OCI-LY1 (cell line): Measurements from ENCODE around the gene ATP8A2.

Experiments used
- H2AFZ ChIP-seq: fragments of 200-600 bp; sonication (generic), shearing (Covaris generic); 2 replicates; pipeline ENCODE4 v1.6.0; 2014; ENCODE audit warnings: antibody characterized with exemption, mild to moderate bottlenecking, low read length
- H3F3A ChIP-seq: fragments of 200-600 bp; sonication (generic), shearing (Covaris generic); 2 replicates; pipeline ENCODE4 v1.6.0; 2014; ENCODE audit warnings: mild to moderate bottlenecking, antibody characterized with exemption, low read length, moderate library complexity; ENCODE audit not compliant: insufficient read depth
- H3K27ac ChIP-seq: fragments of 200-600 bp; sonication (generic); 2 replicates; pipeline ENCODE4 v1.5.1; 2014; ENCODE audit warnings: low read length, mixed run types, mild to moderate bottlenecking, low read depth; ENCODE audit not compliant: poor library complexity, severe bottlenecking
- H3K27me3 ChIP-seq: fragments of 200-600 bp; sonication (generic); 2 replicates; pipeline ENCODE4 v1.6.0; 2014; ENCODE audit warnings: antibody characterized with exemption, mild to moderate bottlenecking, low read length, moderate library complexity; ENCODE audit not compliant: insufficient read depth
- H3K36me3 ChIP-seq: fragments of 200-600 bp; sonication (generic); 2 replicates; pipeline ENCODE4 v1.6.1; 2014; ENCODE audit warnings: mild to moderate bottlenecking, antibody characterized with exemption, low read length, moderate library complexity, mixed read lengths; ENCODE audit not compliant: insufficient read depth
- H3K4me1 ChIP-seq: fragments of 200-600 bp; sonication (generic); 2 replicates; pipeline ENCODE4 v1.5.1; 2014; ENCODE audit warnings: mild to moderate bottlenecking, low read length, moderate library complexity; ENCODE audit not compliant: insufficient read depth, severe bottlenecking
- H3K4me2 ChIP-seq: fragments of 200-600 bp; sonication (generic), shearing (Covaris generic); 2 replicates; pipeline ENCODE4 v1.6.1; 2014; ENCODE audit warnings: low read length
- H3K4me3 ChIP-seq: fragments of 200-600 bp; sonication (generic); 2 replicates; pipeline ENCODE4 v1.5.1; 2014; ENCODE audit warnings: low read length, low read depth, mild to moderate bottlenecking, mixed read lengths; ENCODE audit not compliant: poor library complexity, severe bottlenecking
- H3K79me2 ChIP-seq: fragments of 200-600 bp; shearing (Covaris generic); 2 replicates; pipeline ENCODE4 v1.6.1; 2016; ENCODE audit warnings: mixed run types, low read length, mixed read lengths; ENCODE audit not compliant: insufficient read depth
- H3K9ac ChIP-seq: fragments of 200-600 bp; sonication (generic), shearing (Covaris generic); 2 replicates; pipeline ENCODE4 v1.6.1; 2014; ENCODE audit warnings: mild to moderate bottlenecking, low read length, mixed read lengths
- H3K9me2 ChIP-seq: fragments of 200-600 bp; sonication (generic), shearing (Covaris generic); 2 replicates; pipeline ENCODE4 v1.6.1; 2014; ENCODE audit warnings: low read depth, mild to moderate bottlenecking, low read length, mixed read lengths
- H3K9me3 ChIP-seq: fragments of 200-600 bp; shearing (Covaris generic); 2 replicates; pipeline ENCODE4 v1.6.1; 2014; ENCODE audit warnings: low read length, mixed read lengths
- H4K20me1 ChIP-seq: fragments of 200-600 bp; sonication (generic), shearing (Covaris generic); 2 replicates; pipeline ENCODE4 v1.6.0; 2016; ENCODE audit warnings: mild to moderate bottlenecking, low read length; ENCODE audit not compliant: insufficient read depth
- EZH2 ChIP-seq: fragments of 200-600 bp; sonication (generic), shearing (Covaris generic); IDR thresholded peaks from 2 replicates; pipeline ENCODE4 v1.8.0; 2017; ENCODE audit warnings: borderline replicate concordance, mixed run types, mild to moderate bottlenecking, antibody characterized with exemption, low read length, moderate library complexity, mixed read lengths
- TF ChIP-seq, protein P1 (sequence below): fragments of 200-600 bp; sonication (generic), shearing (Covaris generic); IDR thresholded peaks from 2 replicates; pipeline ENCODE4 v1.5.1; 2017; ENCODE audit warnings: mild to moderate bottlenecking, antibody characterized with exemption, low read length, moderate library complexity, mixed read lengths

The ATP8A2 gene

DNA sequence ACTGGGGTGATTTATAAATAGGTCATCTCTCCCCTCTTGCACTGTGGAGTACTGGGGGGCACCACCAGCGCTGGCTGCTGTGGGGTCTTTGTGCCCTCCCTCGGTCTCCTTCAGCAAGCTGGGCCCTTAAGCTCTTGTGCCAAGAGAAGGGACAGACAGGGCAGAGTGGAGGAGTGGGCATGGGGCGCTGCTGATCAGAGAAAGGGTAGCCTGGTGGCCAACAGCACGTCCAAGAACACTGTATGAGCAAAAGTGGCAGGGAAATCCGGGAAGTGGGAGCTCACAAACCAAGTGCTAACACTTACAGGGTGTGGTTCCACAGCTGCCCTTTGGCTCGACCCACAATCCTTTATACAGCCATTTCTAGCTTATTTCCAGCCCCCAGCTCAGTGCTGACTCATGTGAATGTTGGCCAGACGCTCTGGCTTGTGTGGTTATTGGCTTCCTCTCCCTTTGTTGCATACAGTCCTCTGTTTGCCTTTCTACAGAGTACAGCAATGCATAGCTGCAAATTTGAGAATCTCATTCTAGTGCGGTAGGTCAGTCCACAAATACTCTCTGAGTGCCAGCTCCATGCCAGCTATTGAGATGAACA is 381.3 kb downstream of the ATP8A2 start:
- TF ChIP-seq, protein P1, sequence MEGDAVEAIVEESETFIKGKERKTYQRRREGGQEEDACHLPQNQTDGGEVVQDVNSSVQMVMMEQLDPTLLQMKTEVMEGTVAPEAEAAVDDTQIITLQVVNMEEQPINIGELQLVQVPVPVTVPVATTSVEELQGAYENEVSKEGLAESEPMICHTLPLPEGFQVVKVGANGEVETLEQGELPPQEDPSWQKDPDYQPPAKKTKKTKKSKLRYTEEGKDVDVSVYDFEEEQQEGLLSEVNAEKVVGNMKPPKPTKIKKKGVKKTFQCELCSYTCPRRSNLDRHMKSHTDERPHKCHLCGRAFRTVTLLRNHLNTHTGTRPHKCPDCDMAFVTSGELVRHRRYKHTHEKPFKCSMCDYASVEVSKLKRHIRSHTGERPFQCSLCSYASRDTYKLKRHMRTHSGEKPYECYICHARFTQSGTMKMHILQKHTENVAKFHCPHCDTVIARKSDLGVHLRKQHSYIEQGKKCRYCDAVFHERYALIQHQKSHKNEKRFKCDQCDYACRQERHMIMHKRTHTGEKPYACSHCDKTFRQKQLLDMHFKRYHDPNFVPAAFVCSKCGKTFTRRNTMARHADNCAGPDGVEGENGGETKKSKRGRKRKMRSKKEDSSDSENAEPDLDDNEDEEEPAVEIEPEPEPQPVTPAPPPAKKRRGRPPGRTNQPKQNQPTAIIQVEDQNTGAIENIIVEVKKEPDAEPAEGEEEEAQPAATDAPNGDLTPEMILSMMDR, result no peak
- TF ChIP-seq EZH2, result no peak
- H3K79me2 ChIP-seq, result no peaks in the 10 kb centered on the region
- H3F3A ChIP-seq, result no peaks in the 10 kb centered on the region
- H3K9ac ChIP-seq, result no peak overlapping the region
- no peaks in the 10 kb centered on the region for H4K20me1 ChIP-seq
- no peaks in the 10 kb centered on the region for H3K9me2 ChIP-seq
- H3K27ac ChIP-seq, result no peak overlapping the region
- H3K4me1 ChIP-seq, result no peaks in the 10 kb centered on the region
- no peak overlapping the region for H3K4me3 ChIP-seq
- H2AFZ ChIP-seq, result no peak overlapping the region
- H3K36me3 ChIP-seq, result no peaks in the 10 kb centered on the region
- H3K4me2 ChIP-seq, result no peak overlapping the region
- H3K9me3 ChIP-seq, result no peaks in the 10 kb centered on the region
- H3K27me3 ChIP-seq, result no peaks in the 10 kb centered on the region

DNA sequence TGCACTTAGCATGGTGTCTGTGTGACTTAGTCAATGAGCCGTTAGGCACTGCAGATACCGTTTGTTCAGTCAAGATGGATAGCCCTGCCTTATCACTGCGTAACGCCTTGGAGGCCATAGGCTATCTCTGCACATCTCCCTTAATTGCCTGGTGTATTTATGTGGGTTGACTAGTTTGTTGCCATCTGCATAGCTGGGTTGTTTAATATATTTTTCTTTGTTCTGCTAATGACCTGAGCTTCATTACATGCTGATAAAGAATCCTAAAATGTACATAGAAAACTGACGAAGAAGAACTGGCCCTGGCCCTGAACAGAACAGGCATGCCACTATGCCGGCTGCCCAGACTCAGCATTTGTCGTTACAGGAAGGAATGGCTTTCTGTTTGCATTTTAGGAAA is 382.2 kb downstream of the ATP8A2 start:
- Histone ChIP-seq H3K9me3 (no peaks in the 10 kb centered on the region), H3K79me2 (no peaks in the 10 kb centered on the region), H3K4me3 (no peak overlapping the region), H2AFZ (no peak overlapping the region), H3F3A (no peaks in the 10 kb centered on the region), H4K20me1 (no peaks in the 10 kb centered on the region), H3K27me3 (no peaks in the 10 kb centered on the region), H3K9ac (no peak overlapping the region), H3K27ac (no peak overlapping the region), H3K9me2 (no peaks in the 10 kb centered on the region), H3K4me1 (no peaks in the 10 kb centered on the region), H3K36me3 (no peaks in the 10 kb centered on the region), H3K4me2 (no peak overlapping the region)
- TF ChIP-seq EZH2, result no peak
- TF ChIP-seq, protein P1, result no peak

DNA sequence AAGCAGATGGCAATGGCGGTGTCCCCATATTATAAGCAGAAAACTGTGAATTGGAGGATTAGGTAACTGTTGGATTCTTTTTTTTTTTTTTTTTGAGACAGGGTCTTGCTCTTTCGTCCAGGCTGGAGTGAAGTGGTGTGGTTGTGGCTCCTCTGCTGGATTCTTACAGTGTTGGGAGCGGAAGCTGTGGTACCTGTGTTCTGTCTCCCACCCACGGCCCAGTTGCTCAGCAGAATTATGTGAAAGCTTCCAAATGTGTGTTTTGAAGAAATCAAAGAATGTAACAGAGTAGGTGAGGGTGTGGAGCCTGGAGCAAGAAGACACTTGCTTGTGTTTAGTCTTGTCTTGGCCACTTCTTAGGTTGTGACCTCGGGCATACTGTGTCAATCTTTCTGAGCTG is 384.5 kb downstream of the ATP8A2 start:
- Histone ChIP-seq H3K9ac (no peak overlapping the region), H2AFZ (no peak overlapping the region)

DNA sequence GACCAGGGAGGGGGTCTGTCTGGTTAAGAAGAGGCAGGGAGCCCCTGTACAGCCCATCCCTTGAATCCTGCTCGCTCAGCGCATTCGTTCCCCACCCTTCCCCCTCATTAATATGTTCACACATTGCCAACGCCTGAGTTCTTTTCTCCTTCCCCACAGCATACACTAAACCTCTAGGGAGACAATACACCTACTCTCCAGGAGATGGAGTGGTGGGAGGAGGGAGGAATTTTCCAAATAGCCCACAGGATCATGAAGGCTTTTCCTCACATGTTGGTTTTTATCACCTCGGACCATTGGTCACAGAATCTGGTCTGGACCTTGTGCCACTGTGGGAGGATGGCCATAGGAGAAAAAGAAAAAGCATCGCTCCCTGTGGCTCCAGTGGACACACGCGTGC is 385.1 kb downstream of the ATP8A2 start:
- H3K9me3 ChIP-seq, result no peaks in the 10 kb centered on the region
- no peaks in the 10 kb centered on the region for H3K9me2 ChIP-seq
- H3K79me2 ChIP-seq, result no peaks in the 10 kb centered on the region
- no peaks in the 10 kb centered on the region for H3F3A ChIP-seq
- H4K20me1 ChIP-seq, result no peaks in the 10 kb centered on the region
- TF ChIP-seq EZH2, result no peak
- TF ChIP-seq, protein P1, result no peak
- no peaks in the 10 kb centered on the region for H3K27me3 ChIP-seq
- no peak overlapping the region for H3K4me2 ChIP-seq
- H2AFZ ChIP-seq, result no peak overlapping the region
- no peak overlapping the region for H3K4me3 ChIP-seq
- no peaks in the 10 kb centered on the region for H3K36me3 ChIP-seq
- H3K27ac ChIP-seq, result no peak overlapping the region
- no peak overlapping the region for H3K9ac ChIP-seq
- H3K4me1 ChIP-seq, result no peaks in the 10 kb centered on the region

More for the DNA sequence above, 384.5 kb downstream of the ATP8A2 start:
- no peak overlapping the region for H3K27ac ChIP-seq
- no peaks in the 10 kb centered on the region for H4K20me1 ChIP-seq
- no peak overlapping the region for H3K4me3 ChIP-seq
- H3F3A ChIP-seq, result no peaks in the 10 kb centered on the region
- H3K79me2 ChIP-seq, result no peaks in the 10 kb centered on the region
- no peak for TF ChIP-seq EZH2
- H3K27me3 ChIP-seq, result no peaks in the 10 kb centered on the region
- H3K4me1 ChIP-seq, result no peaks in the 10 kb centered on the region
- H3K9me3 ChIP-seq, result no peaks in the 10 kb centered on the region
- no peaks in the 10 kb centered on the region for H3K9me2 ChIP-seq
- no peaks in the 10 kb centered on the region for H3K36me3 ChIP-seq
- no peak overlapping the region for H3K4me2 ChIP-seq
